ENCODE data around the gene CCNL1. TPM values are rescaled to one million over a fixed set of nuclear protein-coding genes. Genes with fewer than 3 reads are reported as not detected.

CCNL1 gene
- total RNA-seq, 1 donor = 138 TPM

GRCh38 chr3:157152438-157152837 is 7.5 kb downstream of the CCNL1 start:
- no peak overlapping the region for H3K4me3 ChIP-seq (ENCODE audit: low read depth, low read length)
- no peak for DNase-seq (ENCODE audit: low read depth)
- no peak for TF ChIP-seq CTCF (IDR thresholded peaks at IDR 0.05; ENCODE audit: insufficient read depth, low read length)

GRCh38 chr3:157151627-157152026 is 8.3 kb downstream of the CCNL1 start:
- no peak for TF ChIP-seq CTCF (IDR thresholded peaks at IDR 0.05; ENCODE audit: insufficient read depth, low read length)
- H3K4me3 ChIP-seq (ENCODE audit: low read depth, low read length) = no peak overlapping the region
- no peak for DNase-seq (ENCODE audit: low read depth)

GRCh38 chr3:157151151-157151550 is 8.8 kb downstream of the CCNL1 start:
- DNase-seq (ENCODE audit: low read depth) = no peak
- no peak overlapping the region for H3K4me3 ChIP-seq (ENCODE audit: low read depth, low read length)
- no peak for TF ChIP-seq CTCF (IDR thresholded peaks at IDR 0.05; ENCODE audit: insufficient read depth, low read length)

- H3K4me3 ChIP-seq (ENCODE audit: low read depth, low read length) = no peak overlapping the region
- no peak for DNase-seq (ENCODE audit: low read depth)
- no peak for TF ChIP-seq CTCF (IDR thresholded peaks at IDR 0.05; ENCODE audit: insufficient read depth, low read length)
Observed at GRCh38 chr3:157149136-157149696, 10.7 kb downstream of the CCNL1 start.

- no peak for DNase-seq (ENCODE audit: low read depth)
- TF ChIP-seq CTCF (IDR thresholded peaks at IDR 0.05; ENCODE audit: insufficient read depth, low read length) = no peak
- H3K4me3 ChIP-seq (ENCODE audit: low read depth, low read length) = no peak overlapping the region
Observed at GRCh38 chr3:157148196-157148889, 11.6 kb downstream of the CCNL1 start.

- no peak overlapping the region for H3K4me3 ChIP-seq (ENCODE audit: low read depth, low read length)
- DNase-seq (ENCODE audit: low read depth) = peak; percentile 28
- TF ChIP-seq CTCF (IDR thresholded peaks at IDR 0.05; ENCODE audit: insufficient read depth, low read length) = no peak
Observed at GRCh38 chr3:157147099-157147803, 12.7 kb downstream of the CCNL1 start.
